Glutamatergic neuron (in vitro differentiated cells): ENCODE results near the gene GATAD2B. TPM values are rescaled to one million over a fixed set of nuclear protein-coding genes. Genes with fewer than 3 reads are reported as not detected.
A peak's percentile ranks its signal among the peaks of the same experiment; 100 is the strongest.
"Not testable (repeated sequence)": the region's sequence is repeated elsewhere in the genome, so short reads cannot be mapped to it uniquely, and the experiment has no call there.

Experiments
- DNase-seq: peaks from one replicate; pipeline ENCODE4 v3.0.0; 2022
- H3K27ac Mint-ChIP-seq: one replicate; pipeline ENCODE4 v1.8.0; 2020; ENCODE audit warnings: mild to moderate bottlenecking, mixed read lengths, inconsistent platforms; ENCODE audit not compliant: unreplicated experiment
- H3K27me3 Mint-ChIP-seq: one replicate; pipeline ENCODE4 v1.8.0; 2020; ENCODE audit warnings: mild to moderate bottlenecking, moderate library complexity, mixed read lengths, inconsistent platforms; ENCODE audit not compliant: unreplicated experiment
- H3K36me3 Mint-ChIP-seq: one replicate; pipeline ENCODE4 v1.8.0; 2020; ENCODE audit warnings: mild to moderate bottlenecking, mixed read lengths, inconsistent platforms; ENCODE audit not compliant: unreplicated experiment
- H3K4me1 Mint-ChIP-seq: one replicate; pipeline ENCODE4 v1.8.0; 2020; ENCODE audit warnings: mild to moderate bottlenecking, low read depth, mixed read lengths, inconsistent platforms; ENCODE audit not compliant: unreplicated experiment
- H3K4me3 Mint-ChIP-seq: one replicate; pipeline ENCODE4 v1.8.0; 2020; ENCODE audit warnings: mild to moderate bottlenecking, mixed read lengths, inconsistent platforms; ENCODE audit not compliant: unreplicated experiment
- H3K9me3 Mint-ChIP-seq: one replicate; pipeline ENCODE4 v1.8.0; 2020; ENCODE audit warnings: mild to moderate bottlenecking, moderate library complexity, mixed read lengths, inconsistent platforms; ENCODE audit not compliant: unreplicated experiment
- total RNA-seq: library from RNA; stranded (reverse); fragmentation: NEBNext Ultra II Directional; extraction: Animal tissue kit (Norgen Biotek cat#: 25700); gene quantifications from one replicate; pipeline ENCODE4 v1.2.1, GENCODE V29; 2021; ENCODE audit not compliant: unreplicated experiment
- TF ChIP-seq, protein P1 (sequence below): fragments of 200-600 bp; sonication (generic); IDR thresholded peaks from one replicate; pipeline ENCODE4 v1.5.0; 2021; ENCODE audit not compliant: partially characterized antibody, unreplicated experiment

Gene GATAD2B
- total RNA-seq, 1 donor from 2014 or later = 57.6 TPM

DNA sequence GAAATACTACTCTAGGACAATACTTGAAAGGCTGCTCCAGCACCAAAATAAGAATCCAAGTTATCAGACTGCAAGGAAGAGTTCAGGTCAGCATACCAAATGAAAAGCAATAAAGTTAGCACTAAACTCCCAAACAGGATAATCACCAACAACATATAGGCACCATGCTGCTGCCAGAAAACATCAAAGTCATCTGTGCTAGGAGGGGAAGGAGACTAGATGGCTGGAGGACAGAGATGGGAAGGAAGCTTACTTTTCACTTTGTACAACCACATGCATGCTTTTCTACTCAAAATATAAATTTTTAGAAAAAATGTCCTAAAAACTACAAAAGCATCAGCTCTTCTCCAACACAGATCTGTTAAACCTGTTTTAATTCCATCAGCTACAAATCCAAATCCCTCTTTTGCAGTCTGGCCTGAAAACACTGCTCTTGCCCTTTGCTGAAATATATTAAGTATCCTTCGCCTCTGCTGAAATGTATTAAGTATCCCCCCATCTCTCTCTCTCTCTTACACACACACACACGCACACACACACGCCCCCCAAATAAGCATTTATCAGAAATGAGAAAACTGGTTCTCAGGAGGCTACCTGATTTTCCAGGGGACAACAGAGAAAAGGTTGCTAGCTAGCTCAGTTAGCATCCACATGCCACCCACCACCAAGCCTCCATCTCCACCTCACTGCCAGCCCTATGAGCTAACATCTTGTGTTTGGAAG lies 1.5 kb downstream of the GATAD2B start:
- Mint-ChIP-seq H3K4me1 (peaks cover 23% of the 10 kb centered on the region), H3K4me3 (peak overlapping the region; percentile 94), H3K9me3 (peaks cover 22% of the 10 kb centered on the region), H3K36me3 (no peaks in the 10 kb centered on the region), H3K27ac (peak overlapping the region; percentile 86), H3K27me3 (peaks cover 10% of the 10 kb centered on the region)
- no peak for DNase-seq
- TF ChIP-seq, protein P1, sequence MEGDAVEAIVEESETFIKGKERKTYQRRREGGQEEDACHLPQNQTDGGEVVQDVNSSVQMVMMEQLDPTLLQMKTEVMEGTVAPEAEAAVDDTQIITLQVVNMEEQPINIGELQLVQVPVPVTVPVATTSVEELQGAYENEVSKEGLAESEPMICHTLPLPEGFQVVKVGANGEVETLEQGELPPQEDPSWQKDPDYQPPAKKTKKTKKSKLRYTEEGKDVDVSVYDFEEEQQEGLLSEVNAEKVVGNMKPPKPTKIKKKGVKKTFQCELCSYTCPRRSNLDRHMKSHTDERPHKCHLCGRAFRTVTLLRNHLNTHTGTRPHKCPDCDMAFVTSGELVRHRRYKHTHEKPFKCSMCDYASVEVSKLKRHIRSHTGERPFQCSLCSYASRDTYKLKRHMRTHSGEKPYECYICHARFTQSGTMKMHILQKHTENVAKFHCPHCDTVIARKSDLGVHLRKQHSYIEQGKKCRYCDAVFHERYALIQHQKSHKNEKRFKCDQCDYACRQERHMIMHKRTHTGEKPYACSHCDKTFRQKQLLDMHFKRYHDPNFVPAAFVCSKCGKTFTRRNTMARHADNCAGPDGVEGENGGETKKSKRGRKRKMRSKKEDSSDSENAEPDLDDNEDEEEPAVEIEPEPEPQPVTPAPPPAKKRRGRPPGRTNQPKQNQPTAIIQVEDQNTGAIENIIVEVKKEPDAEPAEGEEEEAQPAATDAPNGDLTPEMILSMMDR = no peak

GRCh38 chr1:153919876-153920852 lies 2.6 kb downstream of the GATAD2B start:
- H3K27me3 Mint-ChIP-seq = peaks cover 10% of the 10 kb centered on the region
- H3K4me1 Mint-ChIP-seq = peaks cover 23% of the 10 kb centered on the region
- H3K4me3 Mint-ChIP-seq = peak overlapping the region; percentile 94
- no peaks in the 10 kb centered on the region for H3K36me3 Mint-ChIP-seq
- no peak for DNase-seq
- peak overlapping the region; percentile 88 for H3K27ac Mint-ChIP-seq
- peaks cover 22% of the 10 kb centered on the region for H3K9me3 Mint-ChIP-seq
- TF ChIP-seq, protein P1 = no peak

GRCh38 chr1:153916297-153916696 lies 6.5 kb downstream of the GATAD2B start:
- TF ChIP-seq, protein P1 = no peak
- peaks cover 24% of the 10 kb centered on the region for H3K4me1 Mint-ChIP-seq
- peaks cover 9% of the 10 kb centered on the region for H3K9me3 Mint-ChIP-seq
- no peak overlapping the region for H3K27ac Mint-ChIP-seq
- no peak for DNase-seq
- H3K27me3 Mint-ChIP-seq = peaks cover 2% of the 10 kb centered on the region
- H3K36me3 Mint-ChIP-seq = no peaks in the 10 kb centered on the region
- no peak overlapping the region for H3K4me3 Mint-ChIP-seq

DNA sequence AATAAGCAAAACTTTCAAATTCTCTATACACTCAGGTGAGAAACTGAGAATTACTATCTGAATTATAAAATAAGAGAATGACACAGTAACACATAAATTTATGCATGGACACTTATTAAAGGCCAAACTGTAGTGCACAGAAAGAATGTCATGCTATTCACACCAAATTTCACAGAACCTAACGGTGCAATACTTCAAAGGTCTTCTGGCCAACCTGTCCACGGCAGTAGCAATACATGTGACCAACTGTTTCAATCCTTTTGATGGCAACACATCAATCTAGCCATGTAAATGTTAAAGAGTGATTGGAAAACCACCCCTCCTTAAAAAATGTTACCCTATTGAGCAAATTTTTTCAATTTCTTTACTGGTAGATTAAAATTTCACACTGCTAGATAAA lies 10.4 kb downstream of the GATAD2B start:
- Mint-ChIP-seq H3K4me3 (no peak overlapping the region), H3K4me1 (peaks cover 3% of the 10 kb centered on the region), H3K27ac (no peak overlapping the region), H3K36me3 (peaks cover under 1% of the 10 kb centered on the region), H3K27me3 (no peaks in the 10 kb centered on the region), H3K9me3 (peaks cover 2% of the 10 kb centered on the region)
- TF ChIP-seq, protein P1 = no peak
- no peak for DNase-seq

DNA sequence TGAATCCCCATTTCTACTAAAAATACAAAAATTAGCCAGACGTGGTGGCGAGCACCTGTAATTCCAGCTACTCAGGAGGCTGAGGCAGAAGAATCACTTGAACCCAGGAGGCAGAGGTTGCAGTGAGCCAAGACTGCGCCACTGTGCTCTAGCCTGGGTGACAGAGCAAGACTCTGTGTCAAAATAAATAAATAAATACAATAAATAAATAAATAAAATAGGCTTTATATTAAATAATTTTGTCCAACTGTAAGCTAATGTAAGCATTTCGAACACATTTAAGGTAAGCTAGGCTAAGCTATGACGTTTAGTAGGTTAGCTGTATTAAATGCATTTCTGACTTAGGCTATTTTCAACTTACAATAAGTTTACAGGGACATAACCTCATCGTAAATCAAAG lies 12.2 kb downstream of the GATAD2B start:
- H3K36me3 Mint-ChIP-seq, H3K9me3 Mint-ChIP-seq, H3K4me3 Mint-ChIP-seq, H3K4me1 Mint-ChIP-seq, H3K27ac Mint-ChIP-seq, H3K27me3 Mint-ChIP-seq, DNase-seq: not testable (repeated sequence)
